ENCODE data around the gene CMSS1.

- TF ChIP-seq CTCF (IDR thresholded peaks at IDR 0.05) (no peak), POLR2AphosphoS5 (IDR thresholded peaks at IDR 0.05) (no peak)
Measured at GRCh38 chr3:99962703-99963102, 145.0 kb downstream of the CMSS1 start.
